PC-3 (cell line): ENCODE results near the gene RXYLT1. TPM values are rescaled to one million over a fixed set of nuclear protein-coding genes. Genes with fewer than 3 reads are reported as not detected.
"Not testable (repeated sequence)": the region's sequence is repeated elsewhere in the genome, so short reads cannot be mapped to it uniquely, and the experiment has no call there.

Source experiments
- ATAC-seq: fragments of 200-7000 bp; cut with Tn5 transposase; 2 replicates; pipeline ENCODE4 v1.9.1; 2020; ENCODE audit warnings: mild to moderate bottlenecking, moderate library complexity
- Bru-seq: library from RNA; stranded (reverse); fragments of 400-500 nt; gene quantifications from one replicate; lab custom pipeline; 2021; lab: Mats Ljungman, UMichigan
- BruChase-seq, 2 experiments: library from RNA; stranded (reverse); fragments of 400-500 nt; gene quantifications; one replicate each; lab custom pipeline; 2021; lab: Mats Ljungman, UMichigan
- BruUV-seq: library from RNA; stranded (reverse); fragments of 400-500 nt; replicated peaks from 2 replicates; lab custom pipeline; 2021; lab: Mats Ljungman, UMichigan
- CTCF ChIA-PET: fragments of 300-600 bp; sonication (Branson Sonifier 250); formaldehyde crosslinking; loops from one replicate; lab custom pipeline; 2022; ENCODE audit warnings: antibody characterized with exemption; lab: Charles Lee
- POLR2A ChIA-PET: fragments of 300-600 bp; sonication (Branson Sonifier 250); formaldehyde crosslinking; loops from one replicate; lab custom pipeline; 2022; ENCODE audit warnings: antibody characterized with exemption; ENCODE audit not compliant: unreplicated experiment; lab: Charles Lee
- DNase-seq: peaks from one replicate; pipeline ENCODE4 v3.0.0-alpha.2; 2015
- H2AFZ ChIP-seq: fragments of 300-600 bp; sonication (generic); 2 replicates; pipeline ENCODE4 v1.6.0; 2016; ENCODE audit warnings: antibody characterized with exemption, low read length
- H3F3A ChIP-seq: fragments of 300-600 bp; sonication (generic); one replicate; pipeline ENCODE4 v1.6.0; 2017; ENCODE audit warnings: antibody characterized with exemption, low read length, control low read depth, mild to moderate bottlenecking; ENCODE audit not compliant: unreplicated experiment
- H3K27ac ChIP-seq: fragments of 300-600 bp; sonication (generic); 2 replicates; pipeline ENCODE4 v1.5.1; 2016; ENCODE audit warnings: mild to moderate bottlenecking, low read length
- H3K27me3 ChIP-seq: fragments of 300-600 bp; sonication (generic); 2 replicates; pipeline ENCODE4 v1.6.1; 2016; ENCODE audit warnings: low read length, mixed read lengths
- H3K36me3 ChIP-seq: fragments of 300-600 bp; sonication (generic); 2 replicates; pipeline ENCODE4 v1.6.1; 2016; ENCODE audit warnings: low read depth, mixed run types, low read length, mixed read lengths
- H3K4me1 ChIP-seq: fragments of 300-600 bp; sonication (generic); 2 replicates; pipeline ENCODE4 v1.5.1; 2016; ENCODE audit warnings: low read length; ENCODE audit not compliant: insufficient read depth
- H3K4me2 ChIP-seq: fragments of 300-600 bp; sonication (generic); 2 replicates; pipeline ENCODE4 v1.6.0; 2016; ENCODE audit warnings: low read length
- H3K4me3 ChIP-seq: fragments of 300-600 bp; sonication (generic); 2 replicates; pipeline ENCODE4 v1.5.1; 2016; ENCODE audit warnings: mild to moderate bottlenecking, low read length, mixed read lengths
- H3K79me2 ChIP-seq: fragments of 300-600 bp; sonication (generic); 2 replicates; pipeline ENCODE4 v1.6.1; 2017; ENCODE audit warnings: low read length, mixed read lengths
- H3K9ac ChIP-seq: fragments of 300-600 bp; sonication (generic); 2 replicates; pipeline ENCODE4 v1.6.0; 2016; ENCODE audit warnings: mild to moderate bottlenecking, low read length
- H3K9me2 ChIP-seq: fragments of 300-600 bp; sonication (generic); replicated peaks from 2 replicates; pipeline ENCODE4 v1.6.1; 2016; ENCODE audit warnings: mixed run types, low read length, mixed read lengths
- H3K9me3 ChIP-seq: fragments of 300-600 bp; sonication (generic); 2 replicates; pipeline ENCODE4 v1.6.1; 2016; ENCODE audit warnings: low read length, mixed read lengths
- H4K20me1 ChIP-seq: fragments of 300-600 bp; sonication (generic); 2 replicates; pipeline ENCODE4 v1.6.1; 2016; ENCODE audit warnings: low read length, mixed read lengths
- CTCF ChIP-seq: fragments of 300-600 bp; sonication (generic); conservative IDR thresholded peaks from 2 replicates; pipeline ENCODE4 v1.5.1; 2017; ENCODE audit warnings: antibody characterized with exemption, low read depth, mild to moderate bottlenecking, low read length
- EZH2 ChIP-seq: fragments of 300-600 bp; sonication (generic); IDR thresholded peaks from one replicate; pipeline ENCODE4 v1.6.1; 2017; ENCODE audit warnings: antibody characterized with exemption, mild to moderate bottlenecking, low read length; ENCODE audit not compliant: unreplicated experiment
- EZH2phosphoT487 ChIP-seq: fragments of 300-600 bp; sonication (generic); IDR thresholded peaks from 2 replicates; pipeline ENCODE4 v1.6.1; 2018; ENCODE audit warnings: mild to moderate bottlenecking, antibody characterized with exemption, low read length, borderline replicate concordance
- intact Hi-C: fragments of 100-400 bp; cut with micrococcal nuclease; formaldehyde crosslinking; loops from 2 replicates; pipeline ENCODE4 v1.9.0; 2023
- long read RNA-seq: library from polyadenylated mRNA; unstranded; transcript quantifications from one replicate; pipeline ENCODE4 v2.0.0, GENCODE V29; 2021; ENCODE audit not compliant: unreplicated experiment
- total RNA-seq: library from RNA; depleted of rRNA; stranded (reverse); fragments of >200 nt; gene quantifications from 2 replicates; pipeline ENCODE4 v1.2.3, GENCODE V29; 2014; rRNA removed

RXYLT1 gene
- total RNA-seq, result 12.7 and 23.8 TPM in 2 replicates
- percentile 59 among the genes with signal in this experiment for Bru-seq, nascent RNA
- BruChase-seq, experiment 1, labeled RNA remaining after a 6-hour chase, result percentile 59 among the genes with signal in this experiment
- percentile 61 among the genes with signal in this experiment for BruChase-seq, experiment 2, labeled RNA remaining after a 2-hour chase
- long read RNA-seq, full-length matches to known transcripts, result 30 of 53 reads
- long read RNA-seq, partial matches to known transcripts, result 12 of 53 reads
- long read RNA-seq, other reads (novel, unspliced or antisense), result 11 of 53 reads

- peak within 1 kb of the TSS; percentile 95 for H3K4me2 ChIP-seq
- H2AFZ ChIP-seq, result peak within 1 kb of the TSS; percentile 99
- no peaks in the 10 kb centered on the region for H4K20me1 ChIP-seq
- intact Hi-C loops, result no loop called here
- no TSS peak for BruUV-seq
- no peaks in the 10 kb centered on the region for H3K27me3 ChIP-seq
- no peaks in the 10 kb centered on the region for H3K9me2 ChIP-seq
- H3K4me3 ChIP-seq, result peak within 1 kb of the TSS; percentile 94
- H3K36me3 ChIP-seq, result peaks cover 7% of the 10 kb centered on the region
- TF ChIP-seq CTCF, result no peak
- no peak for TF ChIP-seq EZH2
- no peak for TF ChIP-seq EZH2phosphoT487
- H3K4me1 ChIP-seq, result peaks cover 10% of the 10 kb centered on the region
- peaks cover 13% of the 10 kb centered on the region for H3K79me2 ChIP-seq
- ATAC-seq (peak; percentile 96), DNase-seq (peak; percentile 70)
- POLR2A ChIA-PET, result no interaction called here
- H3F3A ChIP-seq, result no peaks in the 10 kb centered on the region
- H3K9ac ChIP-seq, result peak within 1 kb of the TSS; percentile 90
- no peaks in the 10 kb centered on the region for H3K9me3 ChIP-seq
- H3K27ac ChIP-seq, result peak within 1 kb of the TSS; percentile 49
- CTCF ChIA-PET, result no interaction called here
These were observed at the start of gene RXYLT1 for GRCh38 chr12:63779498-63780481. Gene RXYLT1 (plus strand): TSS chr12:63779909. CDS start chr12:63779961, 52 bp downstream.

GRCh38 chr12:63732779-63733178, 46.9 kb upstream of the RXYLT1 start:
- H3K9ac ChIP-seq, H3K36me3 ChIP-seq, intact Hi-C loops, H2AFZ ChIP-seq, H4K20me1 ChIP-seq, H3K4me2 ChIP-seq, H3K79me2 ChIP-seq, H3K9me2 ChIP-seq, H3K27ac ChIP-seq, H3F3A ChIP-seq, H3K4me3 ChIP-seq, H3K9me3 ChIP-seq, CTCF ChIA-PET, BruUV-seq, DNase-seq, H3K27me3 ChIP-seq, ATAC-seq, POLR2A ChIA-PET, H3K4me1 ChIP-seq: not testable (repeated sequence)

GRCh38 chr12:63733585-63733984, 46.1 kb upstream of the RXYLT1 start:
- H2AFZ ChIP-seq, intact Hi-C loops, H3K27ac ChIP-seq, POLR2A ChIA-PET, H3F3A ChIP-seq, H3K4me1 ChIP-seq, BruUV-seq, H3K36me3 ChIP-seq, H3K9me2 ChIP-seq, CTCF ChIA-PET, ATAC-seq, H3K4me3 ChIP-seq, H3K9ac ChIP-seq, H3K4me2 ChIP-seq, DNase-seq, H3K27me3 ChIP-seq, H4K20me1 ChIP-seq, H3K9me3 ChIP-seq, H3K79me2 ChIP-seq: not testable (repeated sequence)

GRCh38 chr12:63740551-63740950, 39.2 kb upstream of the RXYLT1 start:
- not testable (repeated sequence) for H3K79me2 ChIP-seq

GRCh38 chr12:63741431-63741830, 38.3 kb upstream of the RXYLT1 start:
- DNase-seq, ATAC-seq, CTCF ChIA-PET, H2AFZ ChIP-seq, BruUV-seq, H4K20me1 ChIP-seq, H3K27ac ChIP-seq, H3K9me3 ChIP-seq, H3K9ac ChIP-seq, H3K36me3 ChIP-seq, H3K9me2 ChIP-seq, H3K4me3 ChIP-seq, H3K4me1 ChIP-seq, H3K27me3 ChIP-seq, intact Hi-C loops, POLR2A ChIA-PET, H3F3A ChIP-seq, H3K79me2 ChIP-seq, H3K4me2 ChIP-seq: not testable (repeated sequence)

More at GRCh38 chr12:63740551-63740950, 39.2 kb upstream of the RXYLT1 start:
- H3K4me1 ChIP-seq, H4K20me1 ChIP-seq, H3K27ac ChIP-seq, CTCF ChIA-PET, H3F3A ChIP-seq, H3K4me2 ChIP-seq, ATAC-seq, H3K9me2 ChIP-seq, POLR2A ChIA-PET, H3K27me3 ChIP-seq, H2AFZ ChIP-seq, H3K36me3 ChIP-seq, intact Hi-C loops, BruUV-seq, H3K4me3 ChIP-seq, H3K9me3 ChIP-seq, DNase-seq, H3K9ac ChIP-seq: not testable (repeated sequence)
